Smooth muscle cell of bladder (primary cell): ENCODE measurements around the gene ACRBP. TPM values are rescaled to one million over a fixed set of nuclear protein-coding genes. Genes with fewer than 3 reads are reported as not detected.

ENCODE experiments used
- total RNA-seq: library from RNA; depleted of rRNA; stranded (reverse); fragments of >200 nt; gene quantifications from 2 replicates; pipeline ENCODE4 v1.2.3, GENCODE V29; 2014

The ACRBP gene
- total RNA-seq = 0.28 and 0.37 TPM in 2 replicates

GRCh38 chr12:6647083-6647604 is at the start of gene ACRBP:
Gene ACRBP, minus strand, starts transcription at chr12:6647432. Its CDS starts 66 bp downstream, at chr12:6647366.

GRCh38 chr12:6688999-6689882 is 42.0 kb upstream of the ACRBP start, which contains the start of gene ZNF384:
Gene ZNF384, minus strand, starts transcription at chr12:6689375. Its CDS starts 9,855 bp downstream, at chr12:6679520.

GRCh38 chr12:6662906-6663742 is 15.9 kb upstream of the ACRBP start, which contains the start of gene ING4:
Gene ING4, minus strand, starts transcription at chr12:6663119. Its CDS starts 18 bp downstream, at chr12:6663101.

GRCh38 chr12:6635856-6636531 is 11.2 kb downstream of the ACRBP start, which contains the start of gene LPAR5:
Gene LPAR5, minus strand, starts transcription at chr12:6635959. Its CDS starts 14,711 bp downstream, at chr12:6621248.

Other genes with a start within 250 kb of the ACRBP start
- gene CD27, start 202.5 kb downstream of the ACRBP start, total RNA-seq = 0.09 and 0.14 TPM in 2 replicates
- gene TAPBPL, start 195.4 kb downstream of the ACRBP start, total RNA-seq = 8.5 and 11.8 TPM in 2 replicates
- gene VAMP1, start 176.8 kb downstream of the ACRBP start, total RNA-seq = 7.8 and 10.0 TPM in 2 replicates
- 143 and 163 TPM in 2 replicates for gene MRPL51, start 154.2 kb downstream of the ACRBP start, total RNA-seq
- 26.3 and 28.8 TPM in 2 replicates for gene NCAPD2, start 153.3 kb downstream of the ACRBP start, total RNA-seq
- gene GAPDH, start 112.9 kb downstream of the ACRBP start, total RNA-seq = 7,747 and 9,147 TPM in 2 replicates
- 11.2 and 13.2 TPM in 2 replicates for gene IFFO1, start 91.4 kb downstream of the ACRBP start, total RNA-seq
- gene NOP2, start 79.1 kb downstream of the ACRBP start, total RNA-seq = 9.8 and 17.4 TPM in 2 replicates
- gene CHD4, start 40.1 kb downstream of the ACRBP start, total RNA-seq = 189 and 195 TPM in 2 replicates
- gene LPAR5, start 11.5 kb downstream of the ACRBP start, total RNA-seq = not detected in 2 replicates
- 27.2 and 34.4 TPM in 2 replicates for gene ING4, start 15.7 kb upstream of the ACRBP start, total RNA-seq
- gene ZNF384, start 41.9 kb upstream of the ACRBP start, total RNA-seq = 6.8 and 10.4 TPM in 2 replicates
- 0.09 TPM in 1 of 2 replicates, not detected in the other for gene PIANP, start 53.4 kb upstream of the ACRBP start, total RNA-seq
- 78.9 and 89.7 TPM in 2 replicates for gene COPS7A, start 76.6 kb upstream of the ACRBP start, total RNA-seq
- gene MLF2, start 105.7 kb upstream of the ACRBP start, total RNA-seq = 106 and 115 TPM in 2 replicates
- gene PTMS, start 118.9 kb upstream of the ACRBP start, total RNA-seq = 18.7 and 28.0 TPM in 2 replicates
- gene LAG3, start 125.1 kb upstream of the ACRBP start, total RNA-seq = 0.14 and 0.18 TPM in 2 replicates
- gene CD4, start 142.1 kb upstream of the ACRBP start, total RNA-seq = 0.28 and 0.43 TPM in 2 replicates
- 2.8 and 3.0 TPM in 2 replicates for gene GPR162, start 174.4 kb upstream of the ACRBP start, total RNA-seq
- 78.9 and 105 TPM in 2 replicates for gene P3H3, start 181.0 kb upstream of the ACRBP start, total RNA-seq
- gene GNB3, start 193.5 kb upstream of the ACRBP start, total RNA-seq = 0.92 and 1.3 TPM in 2 replicates
- gene CDCA3, start 203.9 kb upstream of the ACRBP start, total RNA-seq = 2.0 and 2.1 TPM in 2 replicates
- gene USP5, start 204.7 kb upstream of the ACRBP start, total RNA-seq = 71.1 and 76.5 TPM in 2 replicates
- 1,608 and 1,630 TPM in 2 replicates for gene TPI1, start 220.1 kb upstream of the ACRBP start, total RNA-seq
- 6.5 and 6.7 TPM in 2 replicates for gene SPSB2, start 225.9 kb upstream of the ACRBP start, total RNA-seq